ENCODE results near the gene LCP2.

The LCP2 gene

DNA sequence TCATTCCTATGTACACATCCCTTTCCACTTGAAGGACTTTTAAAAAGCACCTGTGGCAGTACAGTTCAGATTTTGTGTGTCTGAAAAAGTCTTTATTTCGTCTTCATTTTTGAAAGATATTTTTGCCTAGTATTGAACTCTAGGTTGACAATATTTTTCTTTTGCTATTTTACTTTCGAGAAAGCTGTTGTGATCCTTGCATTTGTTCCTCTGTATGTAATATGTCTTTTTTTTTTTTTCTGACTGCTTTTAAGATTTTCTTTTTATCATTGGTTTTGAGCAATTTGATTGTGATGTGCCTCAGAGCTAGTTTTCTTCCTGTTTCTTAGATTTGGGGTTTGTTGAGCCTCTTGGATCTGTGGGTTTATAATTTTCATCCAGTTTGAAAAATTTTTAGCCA is 13.3 kb downstream of the LCP2 start:
- Histone ChIP-seq H3K27me3 (ENCODE audit: control insufficient read depth, insufficient read depth, low read length) (no peaks in the 10 kb centered on the region), H3K9me3 (ENCODE audit: control insufficient read depth, insufficient read depth, low read depth, low read length) (peaks cover 29% of the 10 kb centered on the region), H3K4me3 (ENCODE audit: low read depth, low read length) (no peak overlapping the region), H3K9ac (ENCODE audit: low read length) (no peak overlapping the region), H3K36me3 (ENCODE audit: control insufficient read depth, insufficient read depth, low read length) (no peaks in the 10 kb centered on the region), H3K4me1 (ENCODE audit: control insufficient read depth, insufficient read depth, low read length) (peaks cover 25% of the 10 kb centered on the region), H3K27ac (ENCODE audit: low read depth, low read length) (no peak overlapping the region)

DNA sequence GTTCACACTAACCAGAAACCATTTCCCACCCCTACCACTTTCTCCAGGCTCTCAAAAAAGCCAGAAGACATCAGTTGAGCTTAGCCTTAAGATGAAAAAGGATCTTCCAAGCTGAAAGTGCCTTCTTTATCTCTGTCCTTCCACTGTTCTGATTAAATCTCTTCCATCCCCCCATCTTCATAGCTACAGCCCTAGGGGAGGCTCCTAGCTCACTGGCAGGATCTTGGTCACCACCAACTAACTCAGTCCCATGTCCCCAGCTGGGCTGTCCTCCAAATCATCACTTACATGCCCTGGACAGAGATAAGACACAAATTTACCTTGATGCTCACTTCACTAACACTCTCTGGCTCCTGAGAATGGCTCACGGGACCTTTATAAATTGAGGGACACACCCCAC is 14.3 kb downstream of the LCP2 start:
- Histone ChIP-seq H3K9me3 (ENCODE audit: control insufficient read depth, insufficient read depth, low read depth, low read length) (peaks cover 23% of the 10 kb centered on the region), H3K4me1 (ENCODE audit: control insufficient read depth, insufficient read depth, low read length) (peaks cover 33% of the 10 kb centered on the region), H3K27ac (ENCODE audit: low read depth, low read length) (no peak overlapping the region), H3K36me3 (ENCODE audit: control insufficient read depth, insufficient read depth, low read length) (no peaks in the 10 kb centered on the region), H3K9ac (ENCODE audit: low read length) (no peak overlapping the region), H3K27me3 (ENCODE audit: control insufficient read depth, insufficient read depth, low read length) (no peaks in the 10 kb centered on the region), H3K4me3 (ENCODE audit: low read depth, low read length) (no peak overlapping the region)

DNA sequence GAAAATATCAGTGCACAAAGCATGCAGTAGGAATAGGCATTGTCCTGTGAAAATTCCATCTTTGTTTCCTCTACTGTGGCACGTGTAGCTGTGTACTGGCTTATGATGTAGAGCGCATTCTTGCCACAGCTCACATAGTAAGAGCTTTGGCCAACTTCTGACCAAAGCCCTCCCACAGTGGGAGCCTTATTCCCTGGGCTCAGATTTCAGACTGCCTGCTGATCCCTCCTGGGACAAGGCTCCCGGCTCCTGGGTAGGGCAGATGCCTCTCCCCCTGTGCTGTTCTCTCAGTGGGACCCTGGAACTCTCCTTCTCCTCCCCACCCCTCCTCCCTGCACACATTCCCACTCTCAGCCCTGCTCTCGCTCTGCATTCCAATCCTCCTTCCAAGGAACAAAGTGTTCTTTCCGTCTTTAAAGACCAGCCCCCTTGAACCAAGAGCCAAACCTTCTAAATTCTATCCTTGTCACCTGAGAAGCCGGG is 17.5 kb downstream of the LCP2 start:
- H3K4me3 ChIP-seq (ENCODE audit: low read depth, low read length) = no peak overlapping the region
- no peak overlapping the region for H3K27ac ChIP-seq (ENCODE audit: low read depth, low read length)
- peaks cover 27% of the 10 kb centered on the region for H3K4me1 ChIP-seq (ENCODE audit: control insufficient read depth, insufficient read depth, low read length)
- no peaks in the 10 kb centered on the region for H3K27me3 ChIP-seq (ENCODE audit: control insufficient read depth, insufficient read depth, low read length)
- H3K36me3 ChIP-seq (ENCODE audit: control insufficient read depth, insufficient read depth, low read length) = no peaks in the 10 kb centered on the region
- H3K9ac ChIP-seq (ENCODE audit: low read length) = no peak overlapping the region
- H3K9me3 ChIP-seq (ENCODE audit: control insufficient read depth, insufficient read depth, low read depth, low read length) = peaks cover 14% of the 10 kb centered on the region

DNA sequence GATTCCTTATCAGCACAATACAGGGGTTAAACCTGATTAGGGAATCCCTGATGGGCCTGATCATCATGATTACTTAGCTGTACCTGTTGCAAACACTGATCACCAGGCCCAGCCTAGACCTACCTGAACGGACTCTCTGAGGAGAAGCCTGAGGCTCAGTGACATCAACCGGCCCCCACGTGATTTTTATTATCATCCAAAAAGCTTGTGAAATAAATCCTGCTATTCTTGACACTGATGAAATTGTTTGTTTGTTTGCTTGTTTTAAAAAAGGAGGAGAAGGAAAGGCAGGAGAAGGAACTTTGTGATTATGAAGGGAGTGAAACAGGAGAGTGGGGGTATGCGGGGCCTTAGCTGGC is 18.1 kb downstream of the LCP2 start:
- no peaks in the 10 kb centered on the region for H3K27me3 ChIP-seq (ENCODE audit: control insufficient read depth, insufficient read depth, low read length)
- H3K9me3 ChIP-seq (ENCODE audit: control insufficient read depth, insufficient read depth, low read depth, low read length) = peaks cover 11% of the 10 kb centered on the region
- no peak overlapping the region for H3K27ac ChIP-seq (ENCODE audit: low read depth, low read length)
- no peak overlapping the region for H3K9ac ChIP-seq (ENCODE audit: low read length)
- H3K4me3 ChIP-seq (ENCODE audit: low read depth, low read length) = no peak overlapping the region
- peaks cover 27% of the 10 kb centered on the region for H3K4me1 ChIP-seq (ENCODE audit: control insufficient read depth, insufficient read depth, low read length)
- H3K36me3 ChIP-seq (ENCODE audit: control insufficient read depth, insufficient read depth, low read length) = no peaks in the 10 kb centered on the region

DNA sequence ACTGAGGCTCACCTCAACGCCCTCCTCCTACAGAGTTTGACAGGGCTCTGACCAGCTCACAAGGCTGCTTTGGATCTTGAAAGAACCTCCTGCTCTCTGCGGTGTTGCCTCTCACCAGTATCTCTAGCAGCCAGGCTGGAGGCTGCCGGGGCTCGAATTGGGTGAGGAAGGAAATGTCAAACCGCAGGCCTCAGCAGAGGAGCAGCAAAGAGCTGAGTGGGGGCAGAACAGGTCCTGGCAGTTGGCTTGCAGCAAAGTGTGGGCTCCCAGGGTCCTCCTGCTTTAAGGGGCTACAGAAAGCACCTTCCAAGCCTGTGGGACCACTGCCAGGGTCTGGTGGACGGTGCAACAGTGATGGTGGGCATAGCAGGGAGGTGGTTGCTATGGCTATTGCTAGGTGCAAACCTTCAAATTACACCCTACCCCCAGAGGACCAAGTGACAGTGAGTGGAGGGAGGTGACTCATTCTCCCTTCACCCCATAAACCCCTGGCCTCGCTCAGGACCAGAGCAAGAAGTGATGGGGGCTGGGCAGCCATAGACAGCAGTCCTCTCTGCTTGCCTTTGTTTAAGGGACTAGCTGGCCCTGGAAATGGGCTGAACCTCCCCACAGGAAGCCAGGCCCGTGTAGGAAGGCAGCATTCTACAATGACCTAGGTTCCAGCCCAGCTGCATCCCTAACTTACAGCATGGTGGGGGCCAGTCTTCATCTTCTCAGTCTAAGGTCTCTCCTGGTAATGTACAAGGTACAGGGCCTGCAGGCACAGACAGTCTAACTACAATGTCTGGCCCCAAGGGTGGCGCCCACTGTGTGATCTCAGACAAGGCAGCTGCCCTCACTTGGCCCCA is 18.7 kb downstream of the LCP2 start:
- H3K9ac ChIP-seq (ENCODE audit: low read length) = no peak overlapping the region
- no peaks in the 10 kb centered on the region for H3K36me3 ChIP-seq (ENCODE audit: control insufficient read depth, insufficient read depth, low read length)

DNA sequence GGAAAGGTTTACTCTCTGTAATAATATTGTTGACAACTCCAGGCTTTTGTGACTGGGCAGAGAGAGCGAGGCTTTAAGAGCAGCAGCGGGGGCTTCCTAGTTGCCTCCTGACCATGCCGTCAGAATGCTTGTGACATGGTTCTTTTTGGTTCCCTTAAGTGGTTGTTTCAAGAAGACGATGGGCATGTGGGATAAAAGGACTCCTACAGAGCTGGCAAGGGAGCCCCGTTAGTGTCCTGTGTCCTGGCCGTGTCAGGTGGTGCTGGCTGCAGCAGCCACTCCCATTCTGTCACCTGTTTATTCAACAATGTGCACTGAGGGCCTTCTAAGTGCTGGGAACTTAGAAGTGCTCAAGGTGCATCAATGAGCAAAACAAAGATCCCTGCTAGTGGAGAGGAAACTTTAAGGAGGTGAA is 19.7 kb downstream of the LCP2 start:
- Histone ChIP-seq H3K4me3 (ENCODE audit: low read depth, low read length) (no peak overlapping the region), H3K9me3 (ENCODE audit: control insufficient read depth, insufficient read depth, low read depth, low read length) (no peaks in the 10 kb centered on the region), H3K9ac (ENCODE audit: low read length) (no peak overlapping the region), H3K36me3 (ENCODE audit: control insufficient read depth, insufficient read depth, low read length) (no peaks in the 10 kb centered on the region), H3K27ac (ENCODE audit: low read depth, low read length) (no peak overlapping the region), H3K4me1 (ENCODE audit: control insufficient read depth, insufficient read depth, low read length) (peaks cover 37% of the 10 kb centered on the region), H3K27me3 (ENCODE audit: control insufficient read depth, insufficient read depth, low read length) (no peaks in the 10 kb centered on the region)

More for the DNA sequence above, 18.7 kb downstream of the LCP2 start:
- Histone ChIP-seq H3K27ac (ENCODE audit: low read depth, low read length) (no peak overlapping the region), H3K27me3 (ENCODE audit: control insufficient read depth, insufficient read depth, low read length) (no peaks in the 10 kb centered on the region), H3K4me1 (ENCODE audit: control insufficient read depth, insufficient read depth, low read length) (peaks cover 31% of the 10 kb centered on the region), H3K9me3 (ENCODE audit: control insufficient read depth, insufficient read depth, low read depth, low read length) (peaks cover 7% of the 10 kb centered on the region), H3K4me3 (ENCODE audit: low read depth, low read length) (no peak overlapping the region)

DNA sequence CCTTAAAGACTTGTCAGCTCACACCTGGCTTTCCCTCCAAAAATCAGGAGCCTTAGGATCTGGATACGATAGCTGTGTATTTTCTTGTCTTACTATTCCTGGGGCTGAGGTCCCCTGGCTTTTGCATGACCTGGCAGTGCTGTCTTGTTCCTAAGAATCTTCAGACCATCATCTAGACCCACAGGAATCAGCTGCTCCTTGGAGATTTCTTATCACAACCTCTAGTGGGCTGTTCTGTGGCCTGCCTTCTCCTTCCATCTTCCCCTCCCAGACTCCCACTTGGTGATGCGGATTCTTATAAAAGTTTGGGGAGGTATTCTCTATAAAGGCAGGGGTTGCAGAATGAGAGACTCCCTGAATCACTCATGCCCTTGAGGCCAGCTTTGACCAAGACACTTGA is 21.4 kb downstream of the LCP2 start:
- peaks cover 37% of the 10 kb centered on the region for H3K4me1 ChIP-seq (ENCODE audit: control insufficient read depth, insufficient read depth, low read length)
- H3K4me3 ChIP-seq (ENCODE audit: low read depth, low read length) = no peak overlapping the region
- H3K9me3 ChIP-seq (ENCODE audit: control insufficient read depth, insufficient read depth, low read depth, low read length) = no peaks in the 10 kb centered on the region
- no peak overlapping the region for H3K9ac ChIP-seq (ENCODE audit: low read length)
- no peaks in the 10 kb centered on the region for H3K27me3 ChIP-seq (ENCODE audit: control insufficient read depth, insufficient read depth, low read length)
- H3K36me3 ChIP-seq (ENCODE audit: control insufficient read depth, insufficient read depth, low read length) = no peaks in the 10 kb centered on the region
- H3K27ac ChIP-seq (ENCODE audit: low read depth, low read length) = no peak overlapping the region

DNA sequence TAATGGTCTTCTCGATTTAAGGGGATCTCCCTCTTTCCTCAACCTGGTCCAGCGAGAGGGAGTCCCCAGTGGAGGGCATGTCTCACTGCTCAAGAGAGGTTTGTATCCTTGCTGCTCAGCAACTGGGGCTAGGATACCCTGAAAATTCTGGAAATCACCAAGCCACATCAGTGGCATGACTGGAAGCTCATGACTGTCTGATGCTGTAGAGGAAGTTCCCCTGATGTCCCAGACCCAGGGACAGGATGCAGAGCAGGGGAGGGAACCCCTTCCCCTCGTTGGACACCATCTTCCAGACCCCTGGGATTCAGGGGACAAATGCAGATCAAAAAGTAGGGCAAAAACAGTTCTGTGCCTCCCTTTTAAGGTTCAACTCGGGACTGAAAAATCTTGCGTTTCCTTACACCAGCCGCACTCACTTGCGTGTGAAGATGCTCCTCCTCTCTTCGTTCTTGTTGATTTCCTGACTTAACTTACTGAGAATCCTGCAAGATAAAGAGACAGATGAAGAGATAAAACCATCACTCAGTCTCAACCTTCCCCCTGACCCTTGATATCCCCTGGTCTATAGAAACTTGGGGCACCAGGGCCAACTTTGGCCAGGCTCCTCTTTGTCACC is 22.1 kb downstream of the LCP2 start:
- H3K4me3 ChIP-seq (ENCODE audit: low read depth, low read length) = no peak overlapping the region
- H3K36me3 ChIP-seq (ENCODE audit: control insufficient read depth, insufficient read depth, low read length) = no peaks in the 10 kb centered on the region
- H3K27me3 ChIP-seq (ENCODE audit: control insufficient read depth, insufficient read depth, low read length) = no peaks in the 10 kb centered on the region
- H3K9me3 ChIP-seq (ENCODE audit: control insufficient read depth, insufficient read depth, low read depth, low read length) = no peaks in the 10 kb centered on the region
- no peak overlapping the region for H3K27ac ChIP-seq (ENCODE audit: low read depth, low read length)
- H3K9ac ChIP-seq (ENCODE audit: low read length) = no peak overlapping the region
- H3K4me1 ChIP-seq (ENCODE audit: control insufficient read depth, insufficient read depth, low read length) = peaks cover 36% of the 10 kb centered on the region

DNA sequence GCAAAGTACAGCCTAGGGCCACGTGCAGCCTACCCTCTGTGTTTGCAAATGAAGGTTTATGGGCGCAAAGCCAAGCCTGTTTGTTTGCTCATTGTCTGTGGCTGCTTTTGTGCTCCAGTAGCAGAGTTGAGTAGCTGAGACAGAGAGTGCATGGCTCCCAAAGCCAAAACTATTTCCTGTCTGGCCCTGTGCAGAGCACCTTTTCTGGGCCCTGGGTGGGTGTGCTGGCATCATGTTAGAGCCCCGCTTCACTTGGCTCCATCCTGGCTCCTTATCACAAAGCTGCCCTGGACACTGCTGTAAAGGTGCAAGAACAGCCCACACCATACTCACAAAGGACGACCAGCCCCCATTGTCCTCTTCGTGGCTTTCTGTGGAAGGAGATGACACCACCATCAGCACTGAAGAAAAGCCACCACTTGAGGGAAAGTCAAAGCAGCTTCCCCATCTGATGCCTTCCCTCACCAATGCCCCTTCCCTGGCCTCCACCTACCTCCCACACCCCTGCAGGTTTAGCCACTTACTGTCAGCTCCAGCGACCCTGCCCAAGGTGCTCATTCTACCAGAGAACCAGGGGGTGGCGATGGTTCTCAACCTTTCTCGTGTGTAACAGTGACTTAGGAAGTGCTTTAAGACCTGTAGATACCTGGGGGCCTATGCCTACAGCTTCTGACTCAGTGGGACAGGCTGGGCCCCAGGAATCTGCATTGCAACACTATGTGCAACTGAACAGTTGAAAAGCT is 23.4 kb downstream of the LCP2 start:
- Histone ChIP-seq H3K27ac (ENCODE audit: low read depth, low read length) (no peak overlapping the region), H3K27me3 (ENCODE audit: control insufficient read depth, insufficient read depth, low read length) (no peaks in the 10 kb centered on the region), H3K9ac (ENCODE audit: low read length) (no peak overlapping the region), H3K4me3 (ENCODE audit: low read depth, low read length) (no peak overlapping the region), H3K4me1 (ENCODE audit: control insufficient read depth, insufficient read depth, low read length) (peaks cover 23% of the 10 kb centered on the region), H3K36me3 (ENCODE audit: control insufficient read depth, insufficient read depth, low read length) (no peaks in the 10 kb centered on the region), H3K9me3 (ENCODE audit: control insufficient read depth, insufficient read depth, low read depth, low read length) (no peaks in the 10 kb centered on the region)

DNA sequence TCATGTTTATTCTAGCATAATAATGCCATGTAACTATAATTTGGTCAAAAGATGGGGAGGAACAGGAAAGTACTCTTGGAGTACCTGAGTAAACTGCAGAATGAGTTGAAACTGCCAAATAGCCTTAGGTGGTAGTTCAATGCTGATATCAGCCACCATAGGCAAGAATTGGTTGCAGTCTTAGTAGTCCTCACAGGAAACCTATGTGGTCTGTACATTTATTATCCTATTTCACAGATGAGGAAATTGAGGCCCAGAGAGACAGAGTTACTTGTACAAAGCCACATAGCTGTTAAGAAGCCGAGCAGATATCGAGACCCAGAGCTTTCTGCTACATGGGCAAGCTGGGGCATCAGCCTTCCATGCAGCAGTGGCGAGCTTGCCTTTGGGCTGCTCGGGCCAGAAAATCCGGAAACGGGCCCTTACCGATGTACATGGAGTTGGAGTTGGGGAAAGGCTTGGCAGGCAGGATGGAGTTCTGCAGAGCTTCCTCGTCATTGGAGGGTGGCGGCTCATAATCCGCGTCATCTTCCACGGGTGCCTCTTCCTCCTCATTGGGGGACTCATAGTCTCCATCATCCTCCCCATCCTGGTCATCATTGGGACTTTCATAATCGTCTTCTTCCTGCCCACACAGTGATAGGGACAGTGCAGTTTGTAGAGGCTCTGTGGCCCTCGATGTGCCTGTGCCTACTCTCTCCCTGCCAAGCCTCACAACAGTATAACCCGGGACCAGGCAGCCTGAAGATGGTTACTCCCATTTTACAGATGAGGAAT is 27.1 kb downstream of the LCP2 start:
- Histone ChIP-seq H3K36me3 (ENCODE audit: control insufficient read depth, insufficient read depth, low read length) (no peaks in the 10 kb centered on the region), H3K4me1 (ENCODE audit: control insufficient read depth, insufficient read depth, low read length) (peaks cover 32% of the 10 kb centered on the region), H3K27ac (ENCODE audit: low read depth, low read length) (no peak overlapping the region), H3K4me3 (ENCODE audit: low read depth, low read length) (no peak overlapping the region), H3K9ac (ENCODE audit: low read length) (no peak overlapping the region), H3K9me3 (ENCODE audit: control insufficient read depth, insufficient read depth, low read depth, low read length) (no peaks in the 10 kb centered on the region), H3K27me3 (ENCODE audit: control insufficient read depth, insufficient read depth, low read length) (0 out of 2 replicates have a peak, but pooled peaks cover 5% of the 10 kb centered on the region)
